ENCODE measurements around the gene SCYGR2. TPM values are rescaled to one million over a fixed set of nuclear protein-coding genes. Genes with fewer than 3 reads are reported as not detected.

The SCYGR2 gene
- total RNA-seq, 1 experiment from 2014 or later = not detected

GRCh38 chr2:227630322-227630721, 31.6 kb downstream of the SCYGR2 start:
- Histone ChIP-seq H3K4me3 (ENCODE audit: low read depth in 2 of 2, low read length in 2 of 2) (no peak overlapping the region), H3K9me3 (ENCODE audit: control insufficient read depth, insufficient read depth, low read depth, low read length) (no peaks in the 10 kb centered on the region), H3K36me3 (ENCODE audit: control insufficient read depth, insufficient read depth, low read length) (no peaks in the 10 kb centered on the region), H3K27me3 (ENCODE audit: control insufficient read depth, insufficient read depth, low read length) (peaks cover 11% of the 10 kb centered on the region), H3K27ac (ENCODE audit: low read length) (no peak overlapping the region), H3K4me1 (ENCODE audit: control insufficient read depth, insufficient read depth, low read length) (no peaks in the 10 kb centered on the region)
- no TSS peak for BruUV-seq (replicated peaks)
- intact Hi-C loops (cut with micrococcal nuclease; ENCODE audit: unreplicated experiment) (no loop called here), in situ Hi-C loops (cut with HindIII; ENCODE audit: low pct_unique_long_range_greater_than_20kb, low sequenced_read_pairs) (no loop called here)
- POLR2A ChIA-PET = no interaction called here
- ATAC-seq (no peak), DNase-seq (ENCODE audit: low read depth, low spot score) (no peak)
- no peak for TF ChIP-seq TCF7L2 (IDR thresholded peaks at IDR 0.05; ENCODE audit: low read depth, low read length)
- TF ChIP-seq SIN3A (IDR thresholded peaks at IDR 0.05; ENCODE audit: borderline replicate concordance, insufficient read depth, low read depth, low read length) = no peak
- no peak for TF ChIP-seq CTCF (IDR thresholded peaks at IDR 0.05)
- TF ChIP-seq REST (IDR thresholded peaks at IDR 0.05; ENCODE audit: insufficient read depth in 1 of 2, low read depth in 2 of 2, low read length in 1 of 2) = no peak
- TF ChIP-seq POLR2AphosphoS5 (IDR thresholded peaks at IDR 0.05; ENCODE audit: low read depth, low read length) = no peak
- CTCF ChIA-PET = no interaction called here

GRCh38 chr2:227632827-227633226, 34.1 kb downstream of the SCYGR2 start:
- intact Hi-C loops (cut with micrococcal nuclease; ENCODE audit: unreplicated experiment) (no loop called here), in situ Hi-C loops (cut with HindIII; ENCODE audit: low pct_unique_long_range_greater_than_20kb, low sequenced_read_pairs) (no loop called here)
- no peak for TF ChIP-seq POLR2AphosphoS5 (IDR thresholded peaks at IDR 0.05; ENCODE audit: low read depth, low read length)
- no peak for TF ChIP-seq TCF7L2 (IDR thresholded peaks at IDR 0.05; ENCODE audit: low read depth, low read length)
- no peak for TF ChIP-seq CTCF (IDR thresholded peaks at IDR 0.05)
- TF ChIP-seq REST (IDR thresholded peaks at IDR 0.05; ENCODE audit: insufficient read depth in 1 of 2, low read depth in 2 of 2, low read length in 1 of 2) = no peak
- no peak for TF ChIP-seq SIN3A (IDR thresholded peaks at IDR 0.05; ENCODE audit: borderline replicate concordance, insufficient read depth, low read depth, low read length)
- CTCF ChIA-PET = no interaction called here
- Histone ChIP-seq H3K36me3 (ENCODE audit: control insufficient read depth, insufficient read depth, low read length) (no peaks in the 10 kb centered on the region), H3K27me3 (ENCODE audit: control insufficient read depth, insufficient read depth, low read length) (peaks cover 10% of the 10 kb centered on the region), H3K9me3 (ENCODE audit: control insufficient read depth, insufficient read depth, low read depth, low read length) (no peaks in the 10 kb centered on the region), H3K27ac (ENCODE audit: low read length) (no peak overlapping the region), H3K4me1 (ENCODE audit: control insufficient read depth, insufficient read depth, low read length) (no peaks in the 10 kb centered on the region), H3K4me3 (ENCODE audit: low read depth in 2 of 2, low read length in 2 of 2) (no peak overlapping the region)
- ATAC-seq (no peak), DNase-seq (ENCODE audit: low read depth, low spot score) (no peak)
- no TSS peak for BruUV-seq (replicated peaks)
- POLR2A ChIA-PET = no interaction called here
